ENCODE results near the gene MPST.

The MPST gene

GRCh38 chr22:37012956-37013355 is 6.6 kb upstream of the MPST start:
- Histone ChIP-seq H3K4me1 (ENCODE audit: control insufficient read depth, insufficient read depth, low read length, poor library complexity, severe bottlenecking) (no peaks in the 10 kb centered on the region), H3K9me3 (ENCODE audit: control insufficient read depth, low read length) (no peaks in the 10 kb centered on the region), H3K4me3 (ENCODE audit: insufficient read depth, low read depth, low read length, poor library complexity, severe bottlenecking) (no peak overlapping the region), H3K27me3 (replicated peaks; ENCODE audit: control insufficient read depth, insufficient read depth, low read length, poor library complexity, severe bottlenecking) (no peaks in the 10 kb centered on the region), H3K27ac (ENCODE audit: insufficient read depth, low read length, poor library complexity, severe bottlenecking) (no peak overlapping the region), H3K36me3 (ENCODE audit: control insufficient read depth, insufficient read depth, low read length) (no peaks in the 10 kb centered on the region)
- no peak for DNase-seq

DNA sequence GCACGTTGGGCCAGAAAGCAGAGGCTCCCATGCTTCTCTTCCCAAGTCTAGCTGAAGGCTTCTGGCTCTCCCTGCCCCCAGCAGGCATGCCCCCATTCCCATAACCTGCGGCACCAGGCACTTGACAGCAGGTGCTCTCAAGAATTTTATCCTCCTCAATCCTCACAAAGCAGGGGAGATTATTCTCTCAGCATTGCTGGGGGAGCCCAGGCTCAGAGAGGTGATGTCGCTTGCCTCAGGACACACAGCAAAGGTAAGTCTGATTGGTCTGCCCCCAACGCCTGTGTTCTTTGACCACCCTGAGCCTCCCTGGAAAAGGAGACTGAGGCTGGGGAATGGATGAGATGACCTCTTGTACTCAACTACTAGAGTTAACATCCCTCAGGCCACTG is 5.1 kb upstream of the MPST start:
- no peaks in the 10 kb centered on the region for H3K9me3 ChIP-seq (ENCODE audit: control insufficient read depth, low read length)
- peaks cover 5% of the 10 kb centered on the region for H3K4me1 ChIP-seq (ENCODE audit: control insufficient read depth, insufficient read depth, low read length, poor library complexity, severe bottlenecking)
- no peaks in the 10 kb centered on the region for H3K36me3 ChIP-seq (ENCODE audit: control insufficient read depth, insufficient read depth, low read length)
- no peaks in the 10 kb centered on the region for H3K27me3 ChIP-seq (replicated peaks; ENCODE audit: control insufficient read depth, insufficient read depth, low read length, poor library complexity, severe bottlenecking)
- no peak overlapping the region for H3K27ac ChIP-seq (ENCODE audit: insufficient read depth, low read length, poor library complexity, severe bottlenecking)
- DNase-seq: no peak
- H3K4me3 ChIP-seq (ENCODE audit: insufficient read depth, low read depth, low read length, poor library complexity, severe bottlenecking): no peak overlapping the region

GRCh38 chr22:37014835-37015586 is 4.5 kb upstream of the MPST start:
- Histone ChIP-seq H3K9me3 (ENCODE audit: control insufficient read depth, low read length) (no peaks in the 10 kb centered on the region), H3K4me1 (ENCODE audit: control insufficient read depth, insufficient read depth, low read length, poor library complexity, severe bottlenecking) (peaks cover 5% of the 10 kb centered on the region), H3K36me3 (ENCODE audit: control insufficient read depth, insufficient read depth, low read length) (no peaks in the 10 kb centered on the region), H3K27ac (ENCODE audit: insufficient read depth, low read length, poor library complexity, severe bottlenecking) (no peak overlapping the region), H3K27me3 (replicated peaks; ENCODE audit: control insufficient read depth, insufficient read depth, low read length, poor library complexity, severe bottlenecking) (no peaks in the 10 kb centered on the region), H3K4me3 (ENCODE audit: insufficient read depth, low read depth, low read length, poor library complexity, severe bottlenecking) (no peak overlapping the region)
- no peak for DNase-seq

GRCh38 chr22:37015587-37015878 is 4.0 kb upstream of the MPST start:
- no peak for DNase-seq
- Histone ChIP-seq H3K9me3 (ENCODE audit: control insufficient read depth, low read length) (no peaks in the 10 kb centered on the region), H3K27ac (ENCODE audit: insufficient read depth, low read length, poor library complexity, severe bottlenecking) (no peak overlapping the region), H3K4me3 (ENCODE audit: insufficient read depth, low read depth, low read length, poor library complexity, severe bottlenecking) (no peak overlapping the region), H3K4me1 (ENCODE audit: control insufficient read depth, insufficient read depth, low read length, poor library complexity, severe bottlenecking) (peaks cover 8% of the 10 kb centered on the region), H3K36me3 (ENCODE audit: control insufficient read depth, insufficient read depth, low read length) (no peaks in the 10 kb centered on the region), H3K27me3 (replicated peaks; ENCODE audit: control insufficient read depth, insufficient read depth, low read length, poor library complexity, severe bottlenecking) (no peaks in the 10 kb centered on the region)

- Histone ChIP-seq H3K4me3 (ENCODE audit: insufficient read depth, low read depth, low read length, poor library complexity, severe bottlenecking) (no peak overlapping the region), H3K4me1 (ENCODE audit: control insufficient read depth, insufficient read depth, low read length, poor library complexity, severe bottlenecking) (peaks cover 8% of the 10 kb centered on the region), H3K36me3 (ENCODE audit: control insufficient read depth, insufficient read depth, low read length) (no peaks in the 10 kb centered on the region)
Observed at GRCh38 chr22:37016134-37016910, 3.2 kb upstream of the MPST start.

DNA sequence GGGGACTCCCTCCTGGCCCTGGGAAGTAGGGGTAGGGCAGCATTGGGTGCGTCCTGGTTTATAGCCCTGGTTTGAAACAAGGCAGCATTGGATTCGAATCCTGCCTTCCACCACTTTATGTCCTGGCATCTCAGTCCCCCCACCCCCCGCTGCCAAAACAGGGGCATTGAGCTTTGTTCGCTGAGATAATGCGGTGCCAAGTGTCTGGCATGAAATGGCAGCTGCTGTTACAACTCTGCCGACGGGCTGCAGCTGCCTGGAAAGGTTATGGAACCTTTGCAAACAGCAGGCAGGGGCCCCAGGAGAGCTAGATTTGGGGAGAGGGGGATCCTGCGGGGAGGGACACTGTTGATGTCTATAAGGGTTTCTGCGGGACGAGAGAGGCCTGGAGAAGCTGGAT is 2.2 kb upstream of the MPST start:
- Histone ChIP-seq H3K27me3 (replicated peaks; ENCODE audit: control insufficient read depth, insufficient read depth, low read length, poor library complexity, severe bottlenecking) (no peaks in the 10 kb centered on the region), H3K4me3 (ENCODE audit: insufficient read depth, low read depth, low read length, poor library complexity, severe bottlenecking) (no peak overlapping the region), H3K4me1 (ENCODE audit: control insufficient read depth, insufficient read depth, low read length, poor library complexity, severe bottlenecking) (peaks cover 8% of the 10 kb centered on the region), H3K36me3 (ENCODE audit: control insufficient read depth, insufficient read depth, low read length) (no peaks in the 10 kb centered on the region), H3K27ac (ENCODE audit: insufficient read depth, low read length, poor library complexity, severe bottlenecking) (no peak overlapping the region), H3K9me3 (ENCODE audit: control insufficient read depth, low read length) (no peaks in the 10 kb centered on the region)
- DNase-seq: no peak

More at GRCh38 chr22:37016134-37016910, 3.2 kb upstream of the MPST start:
- no peaks in the 10 kb centered on the region for H3K9me3 ChIP-seq (ENCODE audit: control insufficient read depth, low read length)
- no peak overlapping the region for H3K27ac ChIP-seq (ENCODE audit: insufficient read depth, low read length, poor library complexity, severe bottlenecking)
- no peak for DNase-seq
- no peaks in the 10 kb centered on the region for H3K27me3 ChIP-seq (replicated peaks; ENCODE audit: control insufficient read depth, insufficient read depth, low read length, poor library complexity, severe bottlenecking)

DNA sequence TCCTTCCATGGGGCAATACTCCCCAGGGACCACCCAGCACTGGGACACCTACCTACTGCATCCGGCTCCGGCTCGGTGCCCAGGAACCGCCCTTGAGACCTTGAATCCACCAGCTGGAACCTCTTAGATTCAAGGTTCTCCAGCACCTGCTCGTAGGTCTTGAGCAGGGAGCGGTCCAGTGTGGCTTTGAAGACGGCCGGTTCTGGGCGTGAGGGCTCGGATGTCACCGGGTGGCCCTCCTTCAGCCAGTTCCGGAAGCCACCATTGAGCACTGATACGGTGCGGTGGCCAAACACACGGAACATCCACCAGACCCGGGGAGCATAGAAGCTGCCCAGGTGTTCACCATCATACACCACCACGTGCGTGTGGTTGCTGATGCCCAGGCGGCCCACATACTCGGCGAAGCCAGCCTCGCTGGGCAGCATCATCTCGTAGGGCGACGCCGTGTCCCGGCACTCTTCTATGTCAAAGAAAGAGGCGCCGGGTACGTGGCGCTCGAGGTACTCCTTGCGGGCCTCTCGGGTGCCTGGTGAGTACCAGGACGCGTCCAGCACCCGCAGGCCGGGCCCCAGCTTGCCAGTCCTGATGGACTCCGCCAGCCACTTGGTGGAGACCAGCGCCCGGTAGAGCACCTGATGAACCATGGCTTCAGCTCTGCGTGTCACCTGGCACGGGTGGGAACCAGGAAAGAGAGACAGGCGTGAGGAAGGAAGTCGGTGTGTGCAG is 1.3 kb upstream of the MPST start:
- Histone ChIP-seq H3K27me3 (replicated peaks; ENCODE audit: control insufficient read depth, insufficient read depth, low read length, poor library complexity, severe bottlenecking) (no peaks in the 10 kb centered on the region), H3K27ac (ENCODE audit: insufficient read depth, low read length, poor library complexity, severe bottlenecking) (no peak overlapping the region)

DNA sequence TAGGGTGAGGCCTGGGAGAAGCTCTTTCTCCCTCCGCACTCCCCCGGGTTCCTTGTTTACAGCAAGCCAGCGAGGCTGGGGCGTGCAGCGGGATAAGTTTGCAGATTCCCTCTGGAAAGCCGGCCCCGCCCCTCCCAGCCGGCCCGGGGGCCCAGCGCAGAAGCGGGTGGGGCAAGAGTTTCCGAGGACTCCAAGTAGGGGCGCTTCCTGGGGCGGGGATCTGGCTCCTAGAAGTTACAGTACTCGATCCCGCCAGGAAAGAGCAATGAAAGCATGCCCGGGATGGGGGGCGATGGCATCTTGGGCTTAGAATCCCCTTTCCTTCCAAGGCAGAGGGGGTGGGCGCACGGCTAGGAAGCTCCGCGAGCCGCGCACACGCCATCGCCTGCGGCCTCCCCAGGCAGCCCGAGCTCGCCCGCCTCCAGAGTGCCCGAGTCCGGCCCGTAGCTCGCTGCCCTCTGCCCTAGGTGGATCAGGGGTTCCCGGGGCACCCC is 680 bp upstream of the MPST start:
- H3K27ac ChIP-seq (ENCODE audit: insufficient read depth, low read length, poor library complexity, severe bottlenecking): no peak overlapping the region
- H3K9me3 ChIP-seq (ENCODE audit: control insufficient read depth, low read length): no peaks in the 10 kb centered on the region
- no peaks in the 10 kb centered on the region for H3K27me3 ChIP-seq (replicated peaks; ENCODE audit: control insufficient read depth, insufficient read depth, low read length, poor library complexity, severe bottlenecking)
- peaks cover 8% of the 10 kb centered on the region for H3K4me1 ChIP-seq (ENCODE audit: control insufficient read depth, insufficient read depth, low read length, poor library complexity, severe bottlenecking)
- H3K36me3 ChIP-seq (ENCODE audit: control insufficient read depth, insufficient read depth, low read length): no peaks in the 10 kb centered on the region
- peak overlapping the region; percentile 45 for H3K4me3 ChIP-seq (ENCODE audit: insufficient read depth, low read depth, low read length, poor library complexity, severe bottlenecking)
- no peak for DNase-seq

More for the DNA sequence above, 1.3 kb upstream of the MPST start:
- Histone ChIP-seq H3K4me1 (ENCODE audit: control insufficient read depth, insufficient read depth, low read length, poor library complexity, severe bottlenecking) (peaks cover 8% of the 10 kb centered on the region), H3K36me3 (ENCODE audit: control insufficient read depth, insufficient read depth, low read length) (no peaks in the 10 kb centered on the region), H3K4me3 (ENCODE audit: insufficient read depth, low read depth, low read length, poor library complexity, severe bottlenecking) (no peak overlapping the region), H3K9me3 (ENCODE audit: control insufficient read depth, low read length) (no peaks in the 10 kb centered on the region)
- no peak for DNase-seq

GRCh38 chr22:37020192-37020479 is 594 bp downstream of the MPST start:
- no peaks in the 10 kb centered on the region for H3K36me3 ChIP-seq (ENCODE audit: control insufficient read depth, insufficient read depth, low read length)
- peak overlapping the region; percentile 80 for H3K4me3 ChIP-seq (ENCODE audit: insufficient read depth, low read depth, low read length, poor library complexity, severe bottlenecking)
- no peak for DNase-seq
- H3K27me3 ChIP-seq (replicated peaks; ENCODE audit: control insufficient read depth, insufficient read depth, low read length, poor library complexity, severe bottlenecking): no peaks in the 10 kb centered on the region
- no peak overlapping the region for H3K27ac ChIP-seq (ENCODE audit: insufficient read depth, low read length, poor library complexity, severe bottlenecking)
- peaks cover 8% of the 10 kb centered on the region for H3K4me1 ChIP-seq (ENCODE audit: control insufficient read depth, insufficient read depth, low read length, poor library complexity, severe bottlenecking)
- H3K9me3 ChIP-seq (ENCODE audit: control insufficient read depth, low read length): no peaks in the 10 kb centered on the region

DNA sequence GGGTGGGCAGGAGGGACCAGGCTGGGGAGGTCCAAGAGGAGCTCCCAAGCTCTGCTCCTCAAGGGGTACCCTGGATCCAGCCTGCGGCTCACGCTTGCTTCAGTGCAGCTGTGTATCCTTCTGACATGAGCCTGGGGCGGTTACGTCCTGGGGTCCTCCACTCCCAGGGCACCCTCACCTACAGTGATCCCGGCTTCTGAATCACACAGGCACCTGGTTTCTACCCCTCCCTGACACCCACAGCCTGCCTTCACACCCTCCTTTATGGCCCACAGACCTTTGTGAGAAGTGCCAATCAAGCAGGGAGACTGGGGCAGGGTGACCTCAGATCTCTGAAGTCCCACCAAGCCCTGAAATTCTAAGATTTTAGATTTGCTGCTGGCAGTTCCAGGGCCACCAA is 1.5 kb downstream of the MPST start:
- Histone ChIP-seq H3K27me3 (replicated peaks; ENCODE audit: control insufficient read depth, insufficient read depth, low read length, poor library complexity, severe bottlenecking) (no peaks in the 10 kb centered on the region), H3K4me3 (ENCODE audit: insufficient read depth, low read depth, low read length, poor library complexity, severe bottlenecking) (no peak overlapping the region), H3K4me1 (ENCODE audit: control insufficient read depth, insufficient read depth, low read length, poor library complexity, severe bottlenecking) (peaks cover 8% of the 10 kb centered on the region), H3K27ac (ENCODE audit: insufficient read depth, low read length, poor library complexity, severe bottlenecking) (no peak overlapping the region), H3K36me3 (ENCODE audit: control insufficient read depth, insufficient read depth, low read length) (no peaks in the 10 kb centered on the region), H3K9me3 (ENCODE audit: control insufficient read depth, low read length) (no peaks in the 10 kb centered on the region)
- DNase-seq: no peak

All from effector memory CD4-positive, alpha-beta T cell (primary cell).